Activated CD8-positive, alpha-beta memory T cell treated with anti-CD3 and anti-CD28 coated beads for 4 hours (primary cell): ENCODE data around the gene SMIM13.

Experiments
- DNase-seq, 2 donors: peaks; one replicate each; pipeline ENCODE4 v3.0.0-alpha.2; 2020; ENCODE audit warnings: low read depth in 2 of 2

Gene SMIM13

GRCh38 chr6:11153447-11153846, 59.8 kb downstream of the SMIM13 start:
- DNase-seq = no peak

- DNase-seq = no peak
Measured at GRCh38 chr6:11155589-11155988, 62.0 kb downstream of the SMIM13 start.

DNA sequence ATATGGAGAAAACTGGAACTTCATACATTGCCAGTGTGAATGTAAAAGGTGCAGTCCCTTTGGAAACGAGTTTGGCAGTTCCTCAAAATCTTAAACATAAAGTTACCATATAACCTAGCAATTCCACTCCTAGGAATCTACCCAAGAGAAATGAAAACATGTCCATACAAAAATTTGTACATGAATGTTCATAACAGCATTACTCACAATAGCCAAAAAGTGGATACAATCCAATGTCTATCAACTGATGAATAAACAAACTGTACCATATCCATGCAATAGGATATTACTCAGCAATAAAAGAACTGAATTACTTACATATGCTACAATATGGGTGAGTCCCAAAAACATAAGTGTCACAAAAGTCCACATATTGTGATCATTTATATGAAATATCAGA, 66.6 kb downstream of the SMIM13 start:
- no peak for DNase-seq

DNA sequence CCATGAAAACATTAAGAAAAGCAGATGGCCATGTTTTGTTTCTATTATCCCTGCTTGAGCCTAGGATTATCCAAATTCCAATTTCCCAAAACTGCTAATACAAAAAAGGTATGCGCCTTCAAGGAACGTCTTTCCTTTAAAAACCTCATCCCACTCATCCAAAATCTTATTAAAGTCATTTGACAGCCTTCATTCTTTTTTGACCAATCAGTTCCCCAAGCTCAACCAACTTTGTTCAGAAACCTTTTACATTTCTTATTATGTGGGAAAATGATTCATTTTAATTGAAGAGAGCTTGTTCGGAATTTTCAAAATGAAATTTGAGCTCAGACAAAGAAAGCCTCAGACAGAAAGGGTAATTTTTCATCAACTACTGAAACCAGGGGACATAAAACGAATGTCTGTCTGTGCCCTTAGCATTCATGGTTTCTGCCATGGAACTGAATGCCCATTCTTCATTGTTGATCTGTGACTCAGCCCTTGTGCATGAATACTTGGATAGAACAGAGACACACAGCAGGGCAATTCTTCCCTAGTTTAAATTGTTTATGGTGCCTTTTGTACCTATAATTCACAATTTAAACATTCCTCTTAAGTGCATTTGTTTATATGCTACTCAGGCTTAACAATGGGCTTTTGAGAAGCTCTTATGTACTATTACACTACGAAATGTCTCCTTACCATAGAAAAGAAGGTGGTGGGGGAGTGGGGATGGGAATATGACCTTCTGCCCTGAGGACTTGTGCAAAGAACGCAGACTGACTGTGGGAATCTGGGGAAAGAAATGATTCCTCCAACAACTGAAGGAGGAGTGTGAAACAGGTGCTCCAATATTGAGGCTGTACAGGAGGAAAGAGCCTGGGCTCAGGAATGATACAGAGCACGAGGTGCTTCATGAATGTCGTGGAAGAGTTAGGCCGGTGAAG, 67.7 kb downstream of the SMIM13 start:
- no peak for DNase-seq

GRCh38 chr6:11162262-11162661, 68.6 kb downstream of the SMIM13 start:
- no peak for DNase-seq

DNA sequence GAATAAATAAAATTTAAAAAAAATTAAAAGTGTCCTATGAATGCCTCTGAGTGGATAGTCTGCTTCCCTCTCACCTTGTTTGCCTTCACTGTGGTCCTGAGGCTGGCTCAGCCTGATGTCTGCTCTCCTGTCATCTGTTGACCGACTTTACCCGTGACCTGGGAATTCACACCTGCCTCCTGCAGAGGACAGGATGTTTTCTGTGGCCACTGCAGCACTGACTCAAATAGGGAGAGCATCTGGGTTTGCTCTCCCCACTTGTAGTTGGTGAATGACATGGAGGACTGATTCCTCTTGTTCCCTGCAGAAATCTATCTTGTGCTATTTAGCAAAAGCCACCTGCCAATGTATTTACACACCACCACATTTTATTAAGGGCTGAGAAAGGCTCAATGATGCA, 70.3 kb downstream of the SMIM13 start:
- no peak for DNase-seq

DNA sequence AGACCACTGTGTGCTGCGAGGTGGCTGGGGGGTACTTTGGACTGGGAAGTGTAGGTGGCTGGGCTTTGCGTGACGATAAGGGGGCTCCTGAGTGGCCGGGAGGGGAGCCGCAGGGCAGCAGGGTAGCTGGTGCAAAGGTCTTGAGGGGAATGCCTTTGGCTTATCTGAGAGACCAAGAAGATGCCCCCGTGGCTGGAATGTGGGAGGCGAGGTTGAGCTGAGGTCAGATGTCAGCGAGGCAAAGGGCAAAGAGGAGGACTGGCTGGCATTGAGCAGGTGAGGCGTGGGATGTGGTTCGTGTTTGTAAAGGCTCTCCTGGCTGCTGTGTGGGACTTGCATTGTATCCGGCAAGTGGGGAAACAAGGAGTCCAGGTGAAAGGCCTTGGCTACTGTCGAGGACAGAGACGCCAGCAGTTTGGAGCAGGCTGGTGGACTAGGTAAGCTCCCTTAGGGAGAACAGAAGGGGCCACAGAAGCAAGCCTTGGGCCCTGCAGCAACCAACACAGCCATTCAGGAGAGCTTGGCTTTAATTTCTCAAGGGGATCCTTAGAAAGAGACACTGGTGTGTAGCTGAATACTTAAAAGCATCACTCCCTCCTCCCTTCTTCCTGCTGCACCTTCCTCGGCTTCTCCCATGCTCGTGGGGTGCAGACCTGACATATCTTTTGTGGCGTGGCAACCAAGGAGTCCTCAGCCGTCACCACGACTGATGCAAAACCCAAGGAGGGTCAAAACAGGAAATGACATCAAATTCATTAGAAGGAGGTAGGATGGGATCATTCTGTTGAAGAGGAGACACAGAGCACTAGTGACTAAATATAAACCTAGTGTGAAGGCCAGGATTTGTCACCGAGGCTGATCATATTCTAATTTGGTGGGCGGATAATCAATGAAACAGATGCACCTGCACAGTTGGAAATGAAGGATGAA, 71.3 kb downstream of the SMIM13 start:
- no peak for DNase-seq

GRCh38 chr6:11166948-11167347, 73.3 kb downstream of the SMIM13 start:
- no peak for DNase-seq

DNA sequence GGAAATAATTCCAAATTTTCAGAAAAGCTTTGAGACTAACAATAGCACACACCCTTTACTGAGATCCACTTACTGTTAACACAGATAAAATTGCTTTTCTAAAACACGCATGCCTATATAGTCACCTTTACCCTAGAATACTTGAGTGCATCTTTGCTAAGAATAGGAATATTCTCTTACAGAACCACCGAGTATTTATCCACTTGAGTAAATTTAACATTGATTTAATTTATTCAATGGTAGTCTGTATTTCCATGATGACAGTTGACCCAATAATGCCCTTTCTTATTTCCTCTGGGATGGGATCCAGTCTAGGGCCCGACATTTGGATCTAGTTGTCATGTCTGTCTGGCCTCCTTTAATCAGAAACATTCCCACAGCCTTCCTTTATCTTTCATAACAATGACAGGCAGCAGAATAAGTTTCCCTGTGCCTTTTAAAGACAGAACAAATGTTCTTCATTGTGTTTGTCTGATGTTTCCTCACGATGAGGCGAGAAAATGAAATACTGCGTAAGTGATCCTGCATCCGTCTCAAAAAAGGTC, 74.5 kb downstream of the SMIM13 start:
- DNase-seq = no peak

DNA sequence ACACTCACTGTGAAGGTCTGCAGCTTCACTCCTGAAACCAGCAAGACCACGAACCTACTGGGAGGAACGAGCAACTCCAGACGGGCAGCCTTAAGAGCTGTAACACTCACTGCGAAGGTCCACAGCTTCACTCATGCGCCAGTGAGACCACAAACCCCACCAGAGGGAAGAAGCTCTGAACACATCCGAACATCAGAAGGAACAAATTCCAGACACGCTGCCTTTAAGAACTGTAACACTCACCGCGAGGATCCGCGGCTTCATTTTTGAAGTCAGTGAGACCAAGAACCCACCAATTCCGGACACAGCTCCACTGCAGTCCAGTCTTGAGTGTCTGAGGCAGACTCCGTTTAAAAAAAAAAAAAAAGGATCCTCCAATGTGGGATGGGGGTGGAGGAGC, 78.3 kb downstream of the SMIM13 start:
- DNase-seq = no peak

DNA sequence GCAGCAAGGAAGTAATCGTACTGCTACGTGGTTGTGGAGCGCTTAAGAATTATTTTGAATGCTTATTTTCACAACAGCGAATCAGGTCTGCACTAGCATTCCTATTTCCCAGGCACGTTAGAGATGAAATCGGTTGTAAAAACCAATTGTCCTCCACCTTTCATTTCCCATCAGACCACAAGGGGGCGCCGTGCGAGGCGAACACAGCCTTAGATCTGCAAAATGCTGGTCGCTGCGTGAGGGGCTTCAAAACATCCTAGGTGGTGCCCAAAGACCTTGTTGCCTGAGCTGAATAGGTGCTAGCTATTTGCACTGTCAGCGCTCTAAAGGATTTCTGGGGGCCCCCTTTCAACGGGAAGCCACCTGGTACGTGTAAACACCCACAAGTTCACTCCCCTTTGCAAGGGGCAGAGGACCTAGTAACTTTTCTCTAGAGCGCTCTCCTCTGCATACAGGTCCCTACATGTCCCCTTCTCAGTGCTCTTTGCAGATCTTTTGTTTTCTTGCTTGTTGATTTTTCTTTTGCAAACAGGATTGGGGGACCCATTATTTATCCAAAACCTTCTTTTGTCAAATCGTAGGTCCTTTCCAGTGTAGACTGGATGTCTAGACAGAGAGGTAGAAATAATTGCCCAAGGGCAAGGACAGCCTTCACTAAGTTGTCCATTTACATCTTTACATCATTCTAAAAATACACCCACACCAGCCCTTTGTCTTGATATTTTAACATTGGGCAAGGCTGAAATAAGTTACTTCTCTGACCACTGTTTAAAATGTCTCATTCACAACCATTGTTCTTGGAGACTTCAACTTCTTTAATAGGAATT, 79.1 kb downstream of the SMIM13 start:
- DNase-seq = peak; percentile 58 to 61

DNA sequence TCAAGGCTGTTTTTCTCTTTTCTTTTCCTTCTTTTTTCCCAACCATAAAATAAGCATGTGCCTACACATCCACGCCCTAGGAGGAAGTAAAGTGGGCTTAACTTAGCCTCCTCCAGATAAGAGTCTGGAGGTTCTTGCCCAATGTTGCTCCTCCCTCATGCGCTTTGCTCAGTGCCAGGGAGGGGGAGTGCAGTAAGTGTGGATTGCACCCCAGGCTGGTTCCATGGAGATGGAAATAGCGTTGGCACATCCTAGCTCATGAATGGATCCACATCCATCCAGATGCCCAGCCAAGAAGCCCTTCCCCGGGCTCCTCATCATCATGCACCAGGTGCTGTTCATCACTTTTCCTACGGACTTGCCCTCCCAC, 80.6 kb downstream of the SMIM13 start:
- DNase-seq = no peak

DNA sequence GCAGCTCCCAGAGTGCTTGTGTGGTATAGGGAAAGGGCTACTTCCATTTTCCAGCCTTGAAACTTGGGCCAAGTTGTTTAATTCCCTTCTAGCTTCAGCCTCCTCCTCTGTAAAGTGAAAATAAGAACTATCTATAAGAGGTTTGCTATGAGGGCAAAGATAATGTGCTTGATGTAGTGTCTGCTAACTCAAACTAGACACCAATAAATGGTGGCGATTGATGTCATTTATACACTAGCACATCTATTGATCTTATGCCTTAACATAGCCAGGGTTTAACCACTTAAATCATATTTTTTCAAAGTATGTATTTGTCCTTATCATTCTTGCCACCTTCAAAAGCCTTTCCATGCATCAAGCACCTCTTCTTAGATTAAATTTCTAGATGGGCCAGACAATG, 83.6 kb downstream of the SMIM13 start:
- no peak for DNase-seq

DNA sequence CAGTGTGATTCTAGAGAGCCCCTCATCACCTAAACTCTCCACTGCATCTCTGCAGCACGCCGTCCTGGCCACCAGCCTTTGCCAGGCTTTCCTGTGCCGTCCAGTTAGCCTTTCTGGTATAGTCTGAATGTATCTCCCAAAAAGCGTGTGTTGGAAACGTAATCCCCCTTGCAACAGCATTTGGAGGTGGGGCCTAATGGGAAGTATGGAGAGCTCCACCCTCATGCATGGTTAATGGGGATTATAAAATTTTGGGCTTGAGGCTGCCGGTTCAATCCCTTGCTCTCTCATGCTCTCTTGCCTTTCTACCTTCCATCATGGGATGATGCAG, 85.4 kb downstream of the SMIM13 start:
- no peak for DNase-seq

DNA sequence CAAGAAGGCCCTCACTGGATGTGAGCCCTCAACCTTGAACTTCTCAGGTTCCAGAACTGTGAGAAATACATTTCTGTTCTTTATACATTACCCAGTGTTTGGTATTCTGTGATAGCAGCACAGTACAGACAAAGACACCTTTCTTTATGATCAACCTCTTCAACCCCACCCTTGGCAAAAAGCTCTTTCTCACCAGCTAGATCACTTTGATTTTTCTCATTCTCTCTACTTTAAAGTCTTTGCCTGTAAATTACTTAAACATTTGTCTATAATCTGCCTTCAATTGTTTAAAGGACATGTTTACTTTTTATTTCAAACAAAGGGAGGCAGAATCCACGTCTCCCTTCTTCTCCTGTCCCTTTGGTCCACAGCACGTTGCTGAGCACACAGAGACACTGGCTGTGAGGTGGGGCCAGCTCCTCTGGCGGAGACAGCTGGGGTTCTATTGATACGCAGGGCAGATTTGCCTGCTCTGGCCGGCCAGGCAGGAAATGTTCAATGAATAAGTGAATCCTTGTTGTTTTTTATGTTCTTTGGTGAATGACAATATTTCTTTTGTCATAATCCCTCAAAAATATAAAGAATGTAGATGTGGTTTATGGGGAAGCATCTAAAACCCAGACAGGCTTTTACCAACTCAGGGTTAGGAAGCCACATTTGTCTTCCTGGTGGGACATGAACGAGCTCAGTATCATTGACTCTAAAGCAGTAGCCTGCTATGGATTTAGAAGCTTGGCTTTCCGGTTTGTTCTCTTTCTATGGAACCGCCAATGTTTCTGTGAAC, 86.0 kb downstream of the SMIM13 start:
- no peak for DNase-seq

GRCh38 chr6:11181478-11182136, 88.0 kb downstream of the SMIM13 start:
- no peak for DNase-seq

- DNase-seq = no peak
Measured at GRCh38 chr6:11183761-11184362, 90.2 kb downstream of the SMIM13 start.

DNA sequence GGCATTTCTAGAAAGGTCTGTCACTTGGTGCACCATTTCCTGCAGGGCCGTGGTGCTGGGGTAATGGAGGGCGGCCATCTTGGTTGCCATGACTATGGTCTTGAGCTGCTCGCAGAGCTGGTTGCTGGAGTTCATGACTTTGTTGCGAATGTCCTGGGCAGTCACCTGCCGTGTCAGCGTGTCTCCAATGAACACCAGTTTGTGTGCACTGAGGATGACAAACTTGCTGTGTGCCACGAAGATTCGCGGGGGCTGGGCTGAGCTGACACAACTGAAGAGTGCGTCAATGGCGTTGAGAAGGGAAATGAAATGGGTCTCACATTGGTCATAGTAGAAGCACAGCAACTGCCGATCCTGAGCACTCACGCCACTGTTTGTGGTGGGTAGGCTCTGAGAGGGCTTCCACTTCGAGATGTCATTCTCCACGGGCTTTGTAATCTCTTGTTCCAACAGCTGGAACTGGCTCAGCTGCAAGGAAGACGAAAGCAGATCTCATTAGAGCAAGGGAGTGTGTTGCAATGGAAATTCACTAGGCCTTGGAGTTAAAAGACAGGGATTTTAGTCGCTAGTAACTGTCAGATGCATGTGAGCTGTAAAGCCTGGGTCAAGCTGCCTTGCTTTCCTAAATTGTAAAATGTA, 91.7 kb downstream of the SMIM13 start:
- DNase-seq = no peak

DNA sequence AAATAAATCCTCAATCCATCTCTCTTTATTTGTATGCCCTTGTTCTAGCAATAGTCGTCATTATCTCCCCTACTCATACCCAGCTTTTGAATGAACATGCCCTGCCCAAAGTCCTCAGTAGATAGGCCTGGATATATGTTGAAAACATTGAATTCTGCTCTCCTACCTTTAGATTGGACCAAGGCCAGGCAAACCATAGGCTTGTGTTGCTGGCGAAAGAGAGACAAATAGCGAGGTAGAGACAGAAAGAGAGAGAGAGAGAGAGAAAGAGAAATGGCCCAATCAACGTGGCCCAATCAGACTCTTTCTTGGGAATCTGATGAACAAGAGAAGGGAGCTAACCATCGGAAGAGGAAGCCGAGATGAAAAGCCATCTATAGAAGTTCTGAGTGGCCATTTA, 93.7 kb downstream of the SMIM13 start:
- DNase-seq = no peak
